Ovary (tissue), 3 donors: ENCODE measurements around the gene IFT81.

Experiments used
- CTCF ChIP-seq, 3 donors: fragments of 450-650 bp in 2 of 3; fragments of 200-600 bp in 1 of 3; IDR thresholded peaks; one replicate each; pipeline versions ENCODE4 v1.5.1 to v1.8.0; 2016 to 2022; ENCODE audit warnings: antibody characterized with exemption in 3 of 3, mild to moderate bottlenecking in 1 of 3
- POLR2A ChIP-seq: fragments of 450-650 bp; IDR thresholded peaks from one replicate; pipeline ENCODE4 v1.6.1; 2017; ENCODE audit warnings: antibody characterized with exemption, mild to moderate bottlenecking, moderate library complexity
- donor health status: DM: no; HTN: no; CAD: no.

GRCh38 chr12:110108309-110109036 lies 15.7 kb upstream of the IFT81 start:
- no peak for TF ChIP-seq CTCF (IDR thresholded peaks at IDR 0.05)
- TF ChIP-seq POLR2A = no peak
